Neural progenitor cell (in vitro differentiated cells): Measurements from ENCODE around the gene FOLR1. TPM values are rescaled to one million over a fixed set of nuclear protein-coding genes. Genes with fewer than 3 reads are reported as not detected.

Experiments used
- DNase-seq: peaks from one replicate; pipeline ENCODE4 v3.0.0-alpha.2; 2016; ENCODE audit warnings: low spot score
- H2AFZ ChIP-seq: fragments of 200-600 bp; sonication (generic); replicated peaks from 2 replicates; pipeline ENCODE4 v1.6.1; 2016; ENCODE audit warnings: antibody characterized with exemption
- H3F3A ChIP-seq: fragments of 200-600 bp; sonication (generic); 2 replicates; pipeline ENCODE4 v1.6.1; 2016; ENCODE audit warnings: antibody characterized with exemption, low read depth
- H3K27ac ChIP-seq: fragments of 200-600 bp; sonication (generic); 2 replicates; pipeline ENCODE4 v1.5.1; 2016; ENCODE audit warnings: mild to moderate bottlenecking
- H3K27me3 ChIP-seq: fragments of 200-600 bp; sonication (generic); 2 replicates; pipeline ENCODE4 v1.6.1; 2016; ENCODE audit warnings: mild to moderate bottlenecking, moderate library complexity
- H3K36me3 ChIP-seq: fragments of 200-600 bp; sonication (generic); 2 replicates; pipeline ENCODE4 v1.5.1; 2016
- H3K4me1 ChIP-seq: fragments of 200-600 bp; sonication (generic); 2 replicates; pipeline ENCODE4 v1.6.1; 2016; ENCODE audit warnings: mixed run types
- H3K4me2 ChIP-seq: fragments of 200-600 bp; sonication (generic); 2 replicates; pipeline ENCODE4 v1.6.1; 2016
- H3K4me3 ChIP-seq: fragments of 200-600 bp; sonication (generic); 2 replicates; pipeline ENCODE4 v1.5.1; 2016
- H3K79me2 ChIP-seq: fragments of 200-600 bp; sonication (generic); 2 replicates; pipeline ENCODE4 v1.6.1; 2016; ENCODE audit warnings: low read depth
- H3K9ac ChIP-seq: fragments of 200-600 bp; sonication (generic); 2 replicates; pipeline ENCODE4 v1.6.1; 2016
- H3K9me3 ChIP-seq: fragments of 200-600 bp; sonication (generic); 2 replicates; pipeline ENCODE4 v1.5.1; 2016; ENCODE audit warnings: low read depth
- H4K20me1 ChIP-seq: fragments of 200-600 bp; sonication (generic); 2 replicates; pipeline ENCODE4 v1.6.1; 2016; ENCODE audit warnings: low read depth
- H3K27ac Mint-ChIP-seq: 3 replicates; pipeline ENCODE4 v1.8.0; 2021; ENCODE audit warnings: mixed read lengths
- H3K27me3 Mint-ChIP-seq: 2 replicates; pipeline ENCODE4 v1.8.0; 2022; ENCODE audit warnings: low read depth, mild to moderate bottlenecking, inconsistent platforms, moderate library complexity, mixed read lengths; ENCODE audit not compliant: insufficient read depth
- H3K36me3 Mint-ChIP-seq: 3 replicates; pipeline ENCODE4 v1.8.0; 2021; ENCODE audit warnings: mixed read lengths
- H3K4me1 Mint-ChIP-seq: 3 replicates; pipeline ENCODE4 v1.8.0; 2021; ENCODE audit warnings: mixed read lengths
- H3K4me3 Mint-ChIP-seq: 3 replicates; pipeline ENCODE4 v1.8.0; 2021; ENCODE audit warnings: mild to moderate bottlenecking, moderate library complexity, mixed read lengths
- H3K9me3 Mint-ChIP-seq: 3 replicates; pipeline ENCODE4 v1.8.0; 2020; ENCODE audit warnings: mixed read lengths
- CTCF ChIP-seq: fragments of 200-600 bp; sonication (generic); IDR thresholded peaks from 2 replicates; pipeline ENCODE4 v1.5.1; 2017; ENCODE audit warnings: antibody characterized with exemption, mild to moderate bottlenecking
- EZH2 ChIP-seq: fragments of 200-600 bp; sonication (generic); IDR thresholded peaks from 2 replicates; pipeline ENCODE4 v1.6.1; 2017; ENCODE audit warnings: antibody characterized with exemption, mild to moderate bottlenecking, moderate library complexity
- EZH2phosphoT487 ChIP-seq: fragments of 200-600 bp; sonication (generic); IDR thresholded peaks from 2 replicates; pipeline ENCODE4 v1.6.1; 2017; ENCODE audit warnings: antibody characterized with exemption
- total RNA-seq: library from RNA; depleted of rRNA; stranded (reverse); fragments of >200 nt; gene quantifications from 2 replicates; pipeline ENCODE4 v1.2.3, GENCODE V29; 2015; ENCODE audit warnings: low replicate concordance

The FOLR1 gene
- total RNA-seq, 1 donor from 2014 or later, result 3.6 TPM

GRCh38 chr11:72233773-72234513, 42.0 kb downstream of the FOLR1 start:
- no peak overlapping the region for H3K4me3 Mint-ChIP-seq

GRCh38 chr11:72234514-72234830, 42.5 kb downstream of the FOLR1 start:
- Histone ChIP-seq H3K4me3 (no peak overlapping the region), H3K36me3 (no peaks in the 10 kb centered on the region), H3K4me1 (peaks cover 17% of the 10 kb centered on the region), H3K27me3 (peaks cover 11% of the 10 kb centered on the region), H2AFZ (no peak overlapping the region), H3K9me3 (no peaks in the 10 kb centered on the region), H3F3A (peaks cover 29% of the 10 kb centered on the region), H3K9ac (no peak overlapping the region), H3K79me2 (no peaks in the 10 kb centered on the region), H4K20me1 (peaks cover 24% of the 10 kb centered on the region), H3K4me2 (no peak overlapping the region), H3K27ac (no peak overlapping the region)
- Mint-ChIP-seq H3K4me1 (peaks cover 12% of the 10 kb centered on the region), H3K27ac (no peak overlapping the region), H3K9me3 (no peaks in the 10 kb centered on the region), H3K27me3 (peaks cover 9% of the 10 kb centered on the region), H3K36me3 (peaks cover 36% of the 10 kb centered on the region), H3K4me3 (no peak overlapping the region)
- TF ChIP-seq EZH2 (no peak), EZH2phosphoT487 (no peak)
- DNase-seq, result no peak

More at GRCh38 chr11:72233773-72234513, 42.0 kb downstream of the FOLR1 start:
- H3F3A ChIP-seq, result peaks cover 23% of the 10 kb centered on the region
- H3K27me3 ChIP-seq, result peaks cover 6% of the 10 kb centered on the region
- Mint-ChIP-seq H3K27me3 (peaks cover 5% of the 10 kb centered on the region), H3K4me1 (peaks cover 8% of the 10 kb centered on the region), H3K27ac (peak overlapping the region; percentile 82), H3K36me3 (peaks cover 41% of the 10 kb centered on the region), H3K9me3 (no peaks in the 10 kb centered on the region)
- H3K4me3 ChIP-seq, result no peak overlapping the region
- no peaks in the 10 kb centered on the region for H3K36me3 ChIP-seq
- TF ChIP-seq CTCF (no peak), EZH2phosphoT487 (no peak), EZH2 (no peak)
- H3K9ac ChIP-seq, result no peak overlapping the region
- H3K27ac ChIP-seq, result no peak overlapping the region
- no peaks in the 10 kb centered on the region for H3K9me3 ChIP-seq
- no peak for DNase-seq
- no peak overlapping the region for H2AFZ ChIP-seq
- H3K79me2 ChIP-seq, result no peaks in the 10 kb centered on the region
- no peak overlapping the region for H3K4me2 ChIP-seq
- H4K20me1 ChIP-seq, result peaks cover 19% of the 10 kb centered on the region
- H3K4me1 ChIP-seq, result peaks cover 12% of the 10 kb centered on the region

GRCh38 chr11:72234920-72235319, 43.0 kb downstream of the FOLR1 start:
- H3K4me3 ChIP-seq, result no peak overlapping the region
- peaks cover 15% of the 10 kb centered on the region for H3K27me3 ChIP-seq
- no peaks in the 10 kb centered on the region for H3K36me3 ChIP-seq
- H3K4me2 ChIP-seq, result no peak overlapping the region
- H3K9me3 Mint-ChIP-seq, result no peaks in the 10 kb centered on the region
- peaks cover 25% of the 10 kb centered on the region for H4K20me1 ChIP-seq
- peaks cover 34% of the 10 kb centered on the region for H3K36me3 Mint-ChIP-seq
- peaks cover 10% of the 10 kb centered on the region for H3K27me3 Mint-ChIP-seq
- no peaks in the 10 kb centered on the region for H3K9me3 ChIP-seq
- DNase-seq, result no peak
- H3K4me1 ChIP-seq, result peaks cover 19% of the 10 kb centered on the region
- no peaks in the 10 kb centered on the region for H3K79me2 ChIP-seq
- TF ChIP-seq CTCF, result no peak
- TF ChIP-seq EZH2, result no peak
- TF ChIP-seq EZH2phosphoT487, result no peak
- no peak overlapping the region for H3K27ac ChIP-seq
- H3K27ac Mint-ChIP-seq, result no peak overlapping the region
- no peak overlapping the region for H2AFZ ChIP-seq
- no peak overlapping the region for H3K9ac ChIP-seq
- peaks cover 29% of the 10 kb centered on the region for H3F3A ChIP-seq
- peaks cover 12% of the 10 kb centered on the region for H3K4me1 Mint-ChIP-seq
- no peak overlapping the region for H3K4me3 Mint-ChIP-seq

GRCh38 chr11:72235351-72236057, 43.6 kb downstream of the FOLR1 start:
- no peaks in the 10 kb centered on the region for H3K9me3 Mint-ChIP-seq
- no peak overlapping the region for H2AFZ ChIP-seq

More at GRCh38 chr11:72235351-72236057, 43.6 kb downstream of the FOLR1 start:
- no peak overlapping the region for H3K4me3 ChIP-seq
- Mint-ChIP-seq H3K36me3 (peaks cover 33% of the 10 kb centered on the region), H3K4me1 (peaks cover 15% of the 10 kb centered on the region), H3K27me3 (peaks cover 13% of the 10 kb centered on the region), H3K4me3 (no peak overlapping the region), H3K27ac (no peak overlapping the region)
- H3K27ac ChIP-seq, result no peak overlapping the region
- peaks cover 29% of the 10 kb centered on the region for H3F3A ChIP-seq
- peaks cover 25% of the 10 kb centered on the region for H3K4me1 ChIP-seq
- no peaks in the 10 kb centered on the region for H3K79me2 ChIP-seq
- no peak overlapping the region for H3K4me2 ChIP-seq
- no peaks in the 10 kb centered on the region for H3K9me3 ChIP-seq
- no peaks in the 10 kb centered on the region for H3K36me3 ChIP-seq
- no peak for DNase-seq
- peaks cover 25% of the 10 kb centered on the region for H4K20me1 ChIP-seq
- H3K27me3 ChIP-seq, result peaks cover 21% of the 10 kb centered on the region
- H3K9ac ChIP-seq, result no peak overlapping the region
- TF ChIP-seq EZH2phosphoT487 (no peak), EZH2 (no peak), CTCF (no peak)
